ENCODE data around the gene PPP1R26. TPM values are rescaled to one million over a fixed set of nuclear protein-coding genes. Genes with fewer than 3 reads are reported as not detected.
A peak's percentile ranks its signal among the peaks of the same experiment; 100 is the strongest.

Gene PPP1R26
- total RNA-seq, 2 donors from 2014 or later, result 18.9 to 19.7 TPM

DNA sequence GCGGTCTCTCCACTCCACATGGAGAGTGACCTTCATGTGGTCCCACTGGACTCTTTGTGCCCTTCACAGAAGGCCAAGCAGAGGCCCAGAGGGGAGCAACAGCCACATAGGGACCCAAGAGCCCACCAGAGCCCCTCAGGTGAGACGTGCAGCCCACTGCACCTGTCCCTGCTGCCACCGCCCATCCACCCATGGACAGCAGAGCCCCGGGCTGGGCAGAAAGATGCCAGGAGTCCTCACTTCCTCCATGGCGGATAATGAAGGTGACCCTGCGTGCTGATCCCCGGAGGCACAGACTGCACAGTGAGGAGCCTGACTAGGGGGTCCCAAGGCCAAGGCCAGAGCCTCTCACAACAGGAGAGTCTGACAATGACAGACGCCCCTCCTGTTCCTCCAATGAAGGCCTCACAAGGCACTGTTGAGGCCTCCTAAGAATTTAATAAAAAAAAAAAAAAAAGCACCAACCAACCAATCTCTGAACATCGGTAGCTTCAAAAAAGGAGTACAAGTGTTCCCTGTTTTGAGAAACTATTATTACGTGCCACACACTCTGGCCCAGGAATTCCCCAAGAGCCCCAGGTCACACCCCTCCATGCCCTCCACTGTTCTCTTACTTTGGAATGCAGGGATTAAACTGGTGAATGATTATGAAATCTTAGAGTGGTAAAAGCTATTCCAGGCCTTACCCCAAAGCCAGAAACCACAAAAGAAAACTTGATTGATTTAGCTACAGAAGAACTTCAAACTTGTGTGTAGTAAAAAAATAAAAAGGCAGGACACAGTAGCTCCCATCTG is 2.8 kb upstream of the PPP1R26 start:
- no peak for DNase-seq
- no peak overlapping the region for H3K27ac ChIP-seq

DNA sequence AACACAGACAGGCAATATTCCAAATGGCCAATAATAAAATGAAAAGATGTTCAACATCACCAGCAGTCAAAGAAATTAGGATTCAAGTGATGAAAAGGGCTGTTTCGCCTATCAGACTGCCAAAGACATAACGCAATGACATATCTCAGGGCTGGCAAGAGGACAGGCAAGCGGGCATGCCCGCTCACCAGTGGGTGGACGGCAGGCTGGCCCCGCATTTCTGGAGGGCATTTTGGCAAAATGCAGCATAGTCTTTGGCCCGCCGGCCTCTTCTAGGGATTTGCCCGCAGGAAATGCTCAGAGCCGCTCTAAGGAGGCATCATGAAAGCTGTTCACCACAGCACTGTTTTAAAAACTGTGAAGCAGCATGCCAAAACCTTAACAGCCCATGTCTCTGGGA is 1.4 kb upstream of the PPP1R26 start:
- Histone ChIP-seq H3K27ac (no peak overlapping the region), H3K9ac (ENCODE audit: low read depth in 2 of 2, low read length in 2 of 2) (no peak overlapping the region), H3K9me3 (no peaks in the 10 kb centered on the region), H3K4me1 (no peaks in the 10 kb centered on the region), H3K27me3 (no peaks in the 10 kb centered on the region), H3K4me3 (no peak overlapping the region), H3K36me3 (no peaks in the 10 kb centered on the region)
- TF ChIP-seq, protein P1, sequence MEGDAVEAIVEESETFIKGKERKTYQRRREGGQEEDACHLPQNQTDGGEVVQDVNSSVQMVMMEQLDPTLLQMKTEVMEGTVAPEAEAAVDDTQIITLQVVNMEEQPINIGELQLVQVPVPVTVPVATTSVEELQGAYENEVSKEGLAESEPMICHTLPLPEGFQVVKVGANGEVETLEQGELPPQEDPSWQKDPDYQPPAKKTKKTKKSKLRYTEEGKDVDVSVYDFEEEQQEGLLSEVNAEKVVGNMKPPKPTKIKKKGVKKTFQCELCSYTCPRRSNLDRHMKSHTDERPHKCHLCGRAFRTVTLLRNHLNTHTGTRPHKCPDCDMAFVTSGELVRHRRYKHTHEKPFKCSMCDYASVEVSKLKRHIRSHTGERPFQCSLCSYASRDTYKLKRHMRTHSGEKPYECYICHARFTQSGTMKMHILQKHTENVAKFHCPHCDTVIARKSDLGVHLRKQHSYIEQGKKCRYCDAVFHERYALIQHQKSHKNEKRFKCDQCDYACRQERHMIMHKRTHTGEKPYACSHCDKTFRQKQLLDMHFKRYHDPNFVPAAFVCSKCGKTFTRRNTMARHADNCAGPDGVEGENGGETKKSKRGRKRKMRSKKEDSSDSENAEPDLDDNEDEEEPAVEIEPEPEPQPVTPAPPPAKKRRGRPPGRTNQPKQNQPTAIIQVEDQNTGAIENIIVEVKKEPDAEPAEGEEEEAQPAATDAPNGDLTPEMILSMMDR (IDR thresholded peaks at IDR 0.05), result no peak
- DNase-seq, result no peak
- intact Hi-C loops (cut with DNase I), result no loop called here

More for the DNA sequence above, 2.8 kb upstream of the PPP1R26 start:
- H3K9me3 ChIP-seq, result no peaks in the 10 kb centered on the region
- intact Hi-C loops (cut with DNase I), result no loop called here
- no peaks in the 10 kb centered on the region for H3K4me1 ChIP-seq
- no peak overlapping the region for H3K4me3 ChIP-seq
- no peaks in the 10 kb centered on the region for H3K36me3 ChIP-seq
- no peaks in the 10 kb centered on the region for H3K27me3 ChIP-seq
- TF ChIP-seq, protein P1 (IDR thresholded peaks at IDR 0.05), result no peak
- H3K9ac ChIP-seq (ENCODE audit: low read depth in 2 of 2, low read length in 2 of 2), result no peak overlapping the region

DNA sequence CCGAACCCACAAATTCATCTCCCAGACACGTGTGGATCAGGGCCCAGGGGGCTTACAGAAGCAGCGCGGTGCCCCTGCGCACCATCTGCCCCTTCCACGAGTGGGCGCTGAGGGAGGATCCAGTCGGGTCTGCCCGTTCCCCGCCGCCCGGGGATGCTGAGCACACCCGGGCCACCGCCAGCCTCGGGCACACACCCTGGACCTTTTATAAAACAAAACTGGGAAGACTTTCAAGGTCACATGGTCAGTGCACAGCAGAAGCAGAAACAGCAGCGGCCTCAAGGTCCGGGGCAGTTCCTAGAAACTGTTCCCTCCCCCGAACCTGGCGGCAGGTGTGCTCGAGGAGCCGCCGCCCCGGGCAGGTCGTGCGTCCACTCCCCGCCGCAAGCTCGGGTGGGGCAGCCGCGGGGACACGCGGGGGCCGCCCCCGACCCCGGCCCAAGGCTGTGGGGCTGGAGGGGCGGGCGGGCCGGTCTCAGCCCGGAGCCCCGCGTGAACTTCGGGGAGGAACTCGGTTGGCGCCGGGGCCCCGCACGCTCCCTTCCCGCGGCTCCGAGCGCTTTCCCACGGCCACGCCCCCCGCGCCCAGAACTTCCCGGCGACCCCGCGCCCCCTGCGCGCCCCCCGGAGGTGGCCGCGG is 633 bp upstream of the PPP1R26 start:
- H3K27me3 ChIP-seq, result no peaks in the 10 kb centered on the region
- H3K36me3 ChIP-seq, result no peaks in the 10 kb centered on the region
- peak overlapping the region; percentile 79 for H3K27ac ChIP-seq
- peak; percentile 78 for DNase-seq
- H3K4me3 ChIP-seq, result peak overlapping the region; percentile 59
- H3K9me3 ChIP-seq, result no peaks in the 10 kb centered on the region
- peak overlapping the region; percentile 34 to 69 for H3K9ac ChIP-seq (ENCODE audit: low read depth in 2 of 2, low read length in 2 of 2)
- no peaks in the 10 kb centered on the region for H3K4me1 ChIP-seq
- TF ChIP-seq, protein P1 (IDR thresholded peaks at IDR 0.05), result no peak
- intact Hi-C loops (cut with DNase I), result no loop called here

DNA sequence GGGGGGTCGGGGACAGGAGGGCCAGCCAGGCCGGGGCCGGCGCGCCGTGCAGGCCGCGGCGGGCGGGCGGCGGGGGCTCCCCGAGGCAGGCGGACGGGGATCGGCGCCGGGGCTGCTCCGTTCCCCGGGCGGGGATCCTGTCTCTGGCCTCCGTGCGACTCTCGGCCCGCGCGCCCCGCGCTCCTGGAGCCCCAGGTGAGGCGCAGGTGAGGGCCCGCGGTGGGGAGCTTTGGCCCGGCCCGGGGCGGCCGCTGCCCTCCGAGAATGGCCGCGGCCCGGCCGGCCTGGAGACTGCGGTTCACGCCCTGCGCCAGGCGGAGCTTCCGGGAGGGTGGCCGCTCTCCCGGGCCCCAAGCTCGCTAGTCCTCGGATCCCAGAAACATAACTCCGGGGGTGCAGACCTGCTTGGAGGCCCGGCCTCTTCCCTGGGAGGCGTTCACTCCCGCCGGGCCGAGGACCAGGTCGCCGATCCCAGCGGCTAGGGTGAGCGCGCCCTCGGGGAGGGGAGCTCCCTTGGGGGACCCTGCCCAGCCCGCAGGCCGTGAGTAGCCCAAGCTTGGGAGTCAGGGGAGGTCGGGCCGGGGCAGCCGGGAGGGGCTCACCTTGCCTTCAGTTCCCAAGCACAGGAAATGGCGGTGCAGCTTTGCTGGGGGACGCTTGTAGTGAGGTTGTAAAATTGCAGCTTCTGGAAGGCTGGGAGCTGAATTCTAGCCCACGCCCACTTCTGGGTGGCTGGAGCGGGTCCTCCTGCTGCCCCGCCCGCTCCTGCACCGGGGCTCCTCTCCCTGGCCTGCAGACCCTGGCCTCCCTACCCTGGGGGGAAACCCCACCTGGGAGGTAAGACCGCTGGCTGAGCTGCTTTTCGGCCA is 723 bp downstream of the PPP1R26 start:
- DNase-seq, result peak; percentile 71
- TF ChIP-seq, protein P1 (IDR thresholded peaks at IDR 0.05), result no peak
- H3K4me3 ChIP-seq, result peak overlapping the region; percentile 94
- peak overlapping the region; percentile 78 for H3K27ac ChIP-seq
- H3K9me3 ChIP-seq, result no peaks in the 10 kb centered on the region
- intact Hi-C loops (cut with DNase I), result no loop called here
- H3K4me1 ChIP-seq, result no peaks in the 10 kb centered on the region
- peak overlapping the region; percentile 42 to 93 for H3K9ac ChIP-seq (ENCODE audit: low read depth in 2 of 2, low read length in 2 of 2)
- no peaks in the 10 kb centered on the region for H3K27me3 ChIP-seq
- H3K36me3 ChIP-seq, result no peaks in the 10 kb centered on the region

DNA sequence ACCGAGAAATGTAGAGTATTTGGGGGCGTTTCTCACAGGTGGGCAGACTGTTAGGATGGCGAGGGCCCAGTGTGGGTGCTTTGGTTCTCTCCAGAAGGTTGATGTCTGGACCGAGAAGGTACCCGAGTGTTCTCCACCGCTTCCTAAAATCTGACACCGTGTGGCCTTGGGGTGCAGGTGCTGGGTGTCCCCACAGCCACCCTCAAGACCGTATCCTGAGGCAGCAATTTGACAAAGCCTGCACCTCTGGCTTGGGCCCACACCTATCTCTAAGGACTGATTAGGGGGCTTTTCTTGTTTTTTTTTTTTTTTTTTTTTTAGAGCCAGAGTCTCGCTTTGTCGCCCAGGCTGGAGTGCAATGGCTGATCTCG is 1.3 kb downstream of the PPP1R26 start:
- H3K27ac ChIP-seq, result no peak overlapping the region
- H3K4me3 ChIP-seq, result peak overlapping the region; percentile 94
- H3K4me1 ChIP-seq, result no peaks in the 10 kb centered on the region
- DNase-seq, result no peak
- intact Hi-C loops (cut with DNase I), result no loop called here
- TF ChIP-seq, protein P1 (IDR thresholded peaks at IDR 0.05), result no peak
- no peaks in the 10 kb centered on the region for H3K9me3 ChIP-seq
- H3K27me3 ChIP-seq, result no peaks in the 10 kb centered on the region
- no peaks in the 10 kb centered on the region for H3K36me3 ChIP-seq
- peak overlapping the region; percentile 42 to 93 for H3K9ac ChIP-seq (ENCODE audit: low read depth in 2 of 2, low read length in 2 of 2)
